Common myeloid progenitor, CD34-positive (primary cell): ENCODE results near the gene IP6K3.

ENCODE experiments used
- CTCF ChIA-PET: fragments of 350-600 bp; sonication (Branson Sonifier 250); formaldehyde crosslinking; loops from one replicate; lab custom pipeline; 2021; ENCODE audit warnings: antibody characterized with exemption; lab: Charles Lee
- POLR2A ChIA-PET: fragments of 350-600 bp; sonication (Branson Sonifier 250); formaldehyde crosslinking; loops from one replicate; lab custom pipeline; 2021; ENCODE audit warnings: antibody characterized with exemption; lab: Charles Lee
- DNase-seq, 3 donors: peaks; one replicate each; pipeline versions ENCODE4 v3.0.0 to v3.0.0-alpha.2; 2013
- H3K27ac ChIP-seq, 2 experiments: 1 replicate in 1 of 2; 2 replicates in 1 of 2; pipeline ENCODE4 v1.7.0; 2013; ENCODE audit warnings: inconsistent platforms in 2 of 2, low read length in 2 of 2, mild to moderate bottlenecking in 2 of 2, low read depth in 1 of 2, moderate library complexity in 1 of 2; ENCODE audit not compliant: severe bottlenecking in 2 of 2, insufficient read depth in 1 of 2, poor library complexity in 1 of 2
- H3K27me3 ChIP-seq, 5 experiments: replicated peaks in 2 of 5; 1 replicate in 3 of 5; 2 replicates in 2 of 5; pipeline versions ENCODE4 v1.6.1 to v1.7.0; 2013; ENCODE audit warnings: low read length in 4 of 5, mild to moderate bottlenecking in 2 of 5, moderate library complexity in 2 of 5, inconsistent platforms in 1 of 5; ENCODE audit not compliant: insufficient read depth in 5 of 5, control insufficient read depth in 4 of 5
- H3K36me3 ChIP-seq, 4 experiments: 1 replicate in 2 of 4; 2 replicates in 2 of 4; pipeline versions ENCODE4 v1.6.1 to v1.7.0; 2013; ENCODE audit warnings: low read length in 3 of 4, control low read depth in 1 of 4, mild to moderate bottlenecking in 1 of 4; ENCODE audit not compliant: control insufficient read depth in 4 of 4, insufficient read depth in 4 of 4
- H3K4me1 ChIP-seq, 4 experiments: 1 replicate in 3 of 4; 2 replicates in 1 of 4; pipeline versions ENCODE4 v1.6.1 to v1.7.1; 2013; ENCODE audit warnings: low read length in 3 of 4, mild to moderate bottlenecking in 3 of 4, control low read depth in 1 of 4, inconsistent platforms in 1 of 4, moderate library complexity in 1 of 4; ENCODE audit not compliant: control insufficient read depth in 4 of 4, insufficient read depth in 4 of 4; ENCODE audit errors: control extremely low read depth in 1 of 4
- H3K4me3 ChIP-seq, 7 experiments: 1 replicate in 4 of 7; 2 replicates in 3 of 7; pipeline versions ENCODE4 v1.5.1 to v1.7.0; 2013; ENCODE audit warnings: mild to moderate bottlenecking in 7 of 7, low read length in 6 of 7, moderate library complexity in 6 of 7, inconsistent platforms in 2 of 7, low read depth in 2 of 7, control low read depth in 1 of 7; ENCODE audit not compliant: insufficient read depth in 4 of 7, control insufficient read depth in 1 of 7; ENCODE audit errors: extremely low read depth in 1 of 7
- H3K9me3 ChIP-seq, 5 experiments: 1 replicate in 4 of 5; 2 replicates in 1 of 5; pipeline versions ENCODE4 v1.6.1 to v1.7.1; 2013; ENCODE audit warnings: low read length in 4 of 5, mild to moderate bottlenecking in 2 of 5, inconsistent platforms in 1 of 5, low read depth in 1 of 5, moderate library complexity in 1 of 5; ENCODE audit not compliant: control insufficient read depth in 4 of 5, insufficient read depth in 2 of 5; ENCODE audit errors: control extremely low read depth in 1 of 5
- WGBS: methylation state at CpG from one replicate; pipeline ENCODE4 v1.1.5; 2013; ENCODE audit not compliant: insufficient coverage; 5-methylcytosine and 5-hydroxymethylcytosine counted together

The IP6K3 gene

DNA sequence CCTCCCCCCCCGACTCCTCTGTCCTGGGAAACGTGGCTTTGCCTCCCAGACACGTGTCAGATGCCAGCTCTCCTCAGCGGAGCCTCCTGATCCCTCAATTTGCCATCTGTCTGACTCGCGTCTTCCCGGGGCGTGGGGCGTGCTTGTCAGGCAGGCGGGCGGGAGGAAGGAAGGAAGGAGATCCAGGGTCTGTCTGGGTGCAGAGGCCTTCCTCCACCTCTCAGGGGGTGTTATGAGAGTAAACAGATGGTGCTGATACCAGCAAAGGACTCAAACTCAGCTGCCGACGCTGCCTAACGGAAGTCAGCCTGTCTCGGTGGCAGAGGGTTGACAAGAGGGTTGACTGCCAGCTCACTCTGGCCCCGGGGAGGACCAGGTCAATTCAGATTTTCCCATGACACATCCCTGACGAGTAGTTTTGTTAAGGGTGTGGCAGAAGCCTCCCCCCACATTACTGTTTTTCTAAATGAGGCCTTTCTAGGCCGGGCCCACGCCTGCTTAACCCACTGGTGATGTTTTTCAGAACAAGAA, 52.2 kb downstream of the IP6K3 start:
- Histone ChIP-seq H3K4me3 (peak overlapping the region in 2 of 7 experiments; percentile 14 to 31), H3K36me3 (peaks cover 0 to 32% (median 5%) of the 10 kb centered on the region in 4 experiments), H3K27ac (peak overlapping the region in 1 of 2 experiments; percentile 47), H3K4me1 (peaks cover 7 to 77% (median 74%) of the 10 kb centered on the region in 4 experiments), H3K9me3 (no peaks in the 10 kb centered on the region), H3K27me3 (no peaks in the 10 kb centered on the region)
- WGBS, result 17% methylated on average over 4 of the region's 19 CpGs
- ChIA-PET CTCF (interaction anchor here (0.6 to 3.1 kb wide), 10 partner anchors 8 to 390 kb away, joined by 3 to 16 read pairs (median 4); no protein-coding TSS in a partner anchor), POLR2A (interaction anchor here (0.5 to 1.4 kb wide), 4 partner anchors 42 to 102 kb away, joined by 3 to 4 read pairs (median 4); no protein-coding TSS in a partner anchor)
- DNase-seq, result peak; percentile 50 to 93 (median 87)

GRCh38 chr6:33693186-33694105, 53.3 kb downstream of the IP6K3 start:
- CTCF ChIA-PET, result interaction anchor here (0.5 to 3.1 kb wide), 9 partner anchors 9 to 349 kb away, joined by 3 to 16 read pairs (median 3); no protein-coding TSS in a partner anchor
- H3K36me3 ChIP-seq, result peaks cover 0 to 22% (median 11%) of the 10 kb centered on the region in 4 experiments
- POLR2A ChIA-PET, result interaction anchor here (0.7 to 1.4 kb wide), 3 partner anchors 17 to 101 kb away, joined by 3 to 4 read pairs (median 3); partner anchors contain the start of gene UQCC2
- H3K27me3 ChIP-seq, result no peaks in the 10 kb centered on the region
- peak in 1 of 3 donors; percentile 7 for DNase-seq
- H3K4me3 ChIP-seq, result peak overlapping the region in 2 of 7 experiments; percentile 17 to 48
- peak overlapping the region; percentile 20 to 55 for H3K27ac ChIP-seq
- WGBS, result 85% methylated on average over 28 of the region's 28 CpGs
- H3K9me3 ChIP-seq, result no peaks in the 10 kb centered on the region
- peaks cover 7 to 70% (median 68%) of the 10 kb centered on the region in 4 experiments for H3K4me1 ChIP-seq

GRCh38 chr6:33692760-33693158, 53.9 kb downstream of the IP6K3 start:
- peak; percentile 89 to 96 (median 95) for DNase-seq
- CTCF ChIA-PET, result interaction anchor here (0.8 to 5.1 kb wide), 6 partner anchors 9 to 116 kb away, joined by 3 to 32 read pairs (median 6); no protein-coding TSS in a partner anchor

GRCh38 chr6:33692078-33692759, 54.5 kb downstream of the IP6K3 start:
- ChIA-PET CTCF (interaction anchor here (0.8 to 5.1 kb wide), 5 partner anchors 9 to 84 kb away, joined by 3 to 32 read pairs (median 3); no protein-coding TSS in a partner anchor), POLR2A (interaction anchor here (1.5 kb wide), 1 partner anchor 24 kb away, joined by 3 read pairs; no protein-coding TSS in a partner anchor)
- Histone ChIP-seq H3K4me1 (peaks cover 7 to 57% (median 56%) of the 10 kb centered on the region in 4 experiments), H3K4me3 (peak overlapping the region in 2 of 7 experiments; percentile 17), H3K9me3 (no peaks in the 10 kb centered on the region), H3K36me3 (peaks cover 0 to 23% (median 7%) of the 10 kb centered on the region in 4 experiments), H3K27me3 (no peaks in the 10 kb centered on the region), H3K27ac (peak overlapping the region in 1 of 2 experiments; percentile 20)
- no peak for DNase-seq
- WGBS, result 82% methylated on average over 8 of the region's 12 CpGs

More at GRCh38 chr6:33692760-33693158, 53.9 kb downstream of the IP6K3 start:
- peak overlapping the region; percentile 20 to 55 for H3K27ac ChIP-seq
- H3K27me3 ChIP-seq, result no peaks in the 10 kb centered on the region
- no peaks in the 10 kb centered on the region for H3K9me3 ChIP-seq
- peak overlapping the region in 2 of 7 experiments; percentile 17 to 48 for H3K4me3 ChIP-seq
- POLR2A ChIA-PET, result interaction anchor here (0.7 kb wide), 1 partner anchor 18 kb away, joined by 3 read pairs; the partner anchor contains the start of gene UQCC2
- H3K4me1 ChIP-seq, result peaks cover 7 to 63% (median 61%) of the 10 kb centered on the region in 4 experiments
- 2% methylated on average over 10 of the region's 10 CpGs for WGBS
- peaks cover 0 to 23% (median 9%) of the 10 kb centered on the region in 4 experiments for H3K36me3 ChIP-seq

DNA sequence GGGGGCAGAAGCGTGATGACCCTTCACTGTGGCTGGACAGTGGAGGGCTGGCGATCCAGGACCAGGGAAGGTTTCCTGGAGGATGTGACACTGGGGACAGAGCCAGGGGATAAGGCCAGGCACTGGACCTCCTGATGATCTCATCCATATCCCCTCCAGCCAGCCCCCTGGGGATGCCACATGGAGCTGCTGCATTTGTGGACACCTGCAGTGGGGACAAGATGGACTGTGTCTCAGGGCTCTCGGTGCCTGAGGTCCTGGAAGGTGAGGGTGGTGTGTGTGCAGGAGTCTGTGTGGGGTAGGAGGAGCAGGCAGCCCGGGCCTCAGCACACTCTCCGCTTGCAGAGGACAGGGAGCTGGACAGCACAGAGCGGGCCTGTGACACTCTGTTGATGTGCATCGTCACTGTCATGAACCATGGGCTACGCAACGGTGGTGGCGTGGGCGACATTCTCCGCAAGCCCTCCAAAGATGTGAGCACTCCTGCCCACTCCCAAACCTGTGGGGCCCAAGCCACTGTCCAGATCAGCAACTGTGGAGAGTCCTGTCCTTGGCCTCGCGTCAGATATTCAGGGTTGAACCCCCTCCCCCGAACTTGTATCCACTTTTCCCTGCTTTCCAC, 55.1 kb downstream of the IP6K3 start:
- WGBS, result 95% methylated on average over 14 of the region's 15 CpGs
- no peak for DNase-seq
- H3K4me3 ChIP-seq, result no peak overlapping the region
- POLR2A ChIA-PET, result interaction anchor here (1.5 kb wide), 1 partner anchor 23 kb away, joined by 3 read pairs; no protein-coding TSS in a partner anchor
- CTCF ChIA-PET, result interaction anchor here (0.8 to 5.1 kb wide), 4 partner anchors 10 to 84 kb away, joined by 3 to 32 read pairs (median 3); no protein-coding TSS in a partner anchor
- H3K4me1 ChIP-seq, result peaks cover 7 to 51% (median 49%) of the 10 kb centered on the region in 4 experiments
- H3K27ac ChIP-seq, result no peak overlapping the region
- peaks cover 0 to 25% (median 7%) of the 10 kb centered on the region in 4 experiments for H3K36me3 ChIP-seq
- H3K27me3 ChIP-seq, result no peaks in the 10 kb centered on the region
- no peaks in the 10 kb centered on the region for H3K9me3 ChIP-seq

GRCh38 chr6:33690766-33691165, 55.9 kb downstream of the IP6K3 start:
- POLR2A ChIA-PET, result interaction anchor here (1.5 kb wide), 1 partner anchor 22 kb away, joined by 3 read pairs; no protein-coding TSS in a partner anchor
- CTCF ChIA-PET, result interaction anchor here (1.1 to 5.1 kb wide), 3 partner anchors 11 to 111 kb away, joined by 3 to 32 read pairs (median 3); partner anchors contain the start of gene BAK1

More at GRCh38 chr6:33690766-33691165, 55.9 kb downstream of the IP6K3 start:
- H3K4me1 ChIP-seq, result peaks cover 7 to 43% (median 41%) of the 10 kb centered on the region in 4 experiments
- no peaks in the 10 kb centered on the region for H3K9me3 ChIP-seq
- no peaks in the 10 kb centered on the region for H3K27me3 ChIP-seq
- H3K27ac ChIP-seq, result no peak overlapping the region
- peaks cover 0 to 32% (median 8%) of the 10 kb centered on the region in 4 experiments for H3K36me3 ChIP-seq
- H3K4me3 ChIP-seq, result no peak overlapping the region
- DNase-seq, result no peak
- WGBS, result 96% methylated on average over 8 of the region's 13 CpGs
